DMS153 (cell line): ENCODE data around the gene C16orf87.
"Not testable (repeated sequence)": the region's sequence is repeated elsewhere in the genome, so short reads cannot be mapped to it uniquely, and the experiment has no call there.

Experiments used
- DNase-seq: peaks from one replicate; lab custom pipeline; 2025; lab: John Stamatoyannopoulos, UW

The C16orf87 gene

DNA sequence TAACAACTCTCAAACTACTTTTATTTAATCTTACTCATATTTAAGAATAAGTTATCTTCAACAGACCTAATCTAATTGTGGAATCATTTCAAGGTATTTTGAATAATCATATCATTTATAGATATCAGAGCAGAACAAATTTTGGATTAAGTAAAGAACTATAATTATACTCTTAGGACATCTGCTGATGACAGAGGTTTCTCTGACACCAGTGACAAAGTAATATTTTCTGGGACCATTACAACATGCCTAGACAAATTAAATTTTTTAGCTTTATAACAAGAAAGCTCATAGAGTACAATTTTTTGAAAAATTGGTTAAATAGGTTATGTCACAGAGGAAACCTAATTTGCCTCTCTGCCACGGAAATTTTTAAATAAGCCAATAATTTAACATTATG lies 30.5 kb downstream of the C16orf87 start:
- DNase-seq: no peak

DNA sequence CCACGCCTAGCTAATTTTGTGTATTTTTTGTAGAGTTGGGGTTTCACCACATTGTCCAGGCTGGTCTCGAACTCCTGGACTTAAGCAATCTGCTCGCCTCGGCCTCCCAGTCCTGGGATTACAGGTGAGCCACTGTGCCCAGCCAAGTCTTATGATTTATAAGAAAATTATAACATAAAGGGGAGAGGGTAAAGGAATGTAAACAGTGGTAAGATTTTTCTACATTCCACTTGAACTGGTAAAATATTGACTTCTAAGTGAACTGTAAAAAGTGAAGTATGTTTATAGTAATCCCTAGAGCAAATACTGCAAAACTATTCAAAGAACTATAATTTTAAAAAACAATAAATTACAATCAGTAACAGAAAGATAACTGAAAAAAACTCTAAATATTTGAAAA lies 33.5 kb downstream of the C16orf87 start:
- no peak for DNase-seq

DNA sequence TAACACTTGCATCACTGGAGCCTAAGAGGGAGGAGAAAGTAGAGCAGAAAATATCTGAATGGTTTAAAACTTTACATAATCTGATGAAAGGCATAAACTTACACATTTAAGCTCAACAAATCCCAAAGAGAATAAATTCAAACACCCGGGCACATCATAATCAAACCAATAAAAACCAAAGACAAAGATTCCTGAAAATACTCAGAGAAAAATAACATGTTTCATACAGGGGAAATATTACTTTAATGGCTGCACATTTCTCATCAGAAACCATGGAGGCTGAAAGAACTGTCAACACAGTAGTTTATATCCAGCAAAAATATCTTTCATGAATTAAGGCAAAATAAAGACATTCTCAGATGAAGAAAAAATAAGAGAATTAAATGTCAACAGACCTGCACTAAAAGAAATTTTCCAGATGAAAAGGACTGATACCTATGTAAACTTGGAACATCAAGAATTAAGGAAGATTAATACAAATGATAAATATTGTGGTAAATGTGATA lies 34.2 kb downstream of the C16orf87 start:
- DNase-seq: no peak

DNA sequence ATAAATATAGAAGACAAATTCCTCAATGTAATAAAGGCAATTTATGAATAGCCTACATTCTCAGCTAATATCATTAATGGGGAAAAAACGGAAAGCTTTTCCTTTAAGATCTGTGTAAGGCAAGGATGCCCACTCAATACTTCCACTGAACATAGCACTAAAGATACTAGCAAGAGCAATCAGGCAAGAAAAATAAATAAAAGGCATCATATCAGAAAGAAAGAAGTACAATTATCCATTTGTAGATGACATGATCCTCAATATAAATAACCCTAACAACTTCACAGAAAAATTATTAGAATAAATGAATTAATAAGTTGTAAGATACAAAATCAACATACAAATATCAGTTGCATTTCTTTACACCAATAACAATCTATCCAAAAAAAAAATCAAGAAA lies 37.1 kb downstream of the C16orf87 start:
- DNase-seq: no peak

DNA sequence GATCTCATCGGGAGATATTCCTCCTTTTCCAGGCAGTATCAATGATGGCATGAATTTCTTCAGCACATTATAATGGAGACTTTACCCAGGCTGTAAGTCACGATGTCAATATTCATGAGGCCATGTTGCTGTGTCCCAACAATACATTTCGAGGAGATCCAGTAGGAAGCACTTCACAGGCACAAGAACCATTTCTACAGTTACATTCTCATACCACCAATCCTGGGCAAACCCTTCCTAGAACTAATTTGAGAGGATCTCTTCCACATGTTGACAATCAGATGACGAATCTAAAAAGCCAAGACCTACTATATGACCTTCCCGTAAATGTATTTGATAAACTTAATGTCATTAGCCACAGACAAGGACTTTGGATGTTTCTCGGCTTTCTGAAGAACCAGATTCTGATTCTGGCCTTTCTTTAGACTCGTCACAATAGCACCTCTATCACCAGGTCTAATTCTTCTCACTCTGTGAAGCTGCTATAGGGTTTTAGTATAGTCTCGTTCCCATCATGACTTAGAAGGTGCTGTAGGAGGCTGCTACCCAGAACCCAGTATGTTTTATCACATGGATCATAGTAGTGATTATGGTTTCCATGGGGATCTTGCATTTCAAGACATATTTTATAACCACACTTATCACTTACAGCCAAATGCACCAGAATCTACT lies 40.2 kb downstream of the C16orf87 start:
- no peak for DNase-seq

DNA sequence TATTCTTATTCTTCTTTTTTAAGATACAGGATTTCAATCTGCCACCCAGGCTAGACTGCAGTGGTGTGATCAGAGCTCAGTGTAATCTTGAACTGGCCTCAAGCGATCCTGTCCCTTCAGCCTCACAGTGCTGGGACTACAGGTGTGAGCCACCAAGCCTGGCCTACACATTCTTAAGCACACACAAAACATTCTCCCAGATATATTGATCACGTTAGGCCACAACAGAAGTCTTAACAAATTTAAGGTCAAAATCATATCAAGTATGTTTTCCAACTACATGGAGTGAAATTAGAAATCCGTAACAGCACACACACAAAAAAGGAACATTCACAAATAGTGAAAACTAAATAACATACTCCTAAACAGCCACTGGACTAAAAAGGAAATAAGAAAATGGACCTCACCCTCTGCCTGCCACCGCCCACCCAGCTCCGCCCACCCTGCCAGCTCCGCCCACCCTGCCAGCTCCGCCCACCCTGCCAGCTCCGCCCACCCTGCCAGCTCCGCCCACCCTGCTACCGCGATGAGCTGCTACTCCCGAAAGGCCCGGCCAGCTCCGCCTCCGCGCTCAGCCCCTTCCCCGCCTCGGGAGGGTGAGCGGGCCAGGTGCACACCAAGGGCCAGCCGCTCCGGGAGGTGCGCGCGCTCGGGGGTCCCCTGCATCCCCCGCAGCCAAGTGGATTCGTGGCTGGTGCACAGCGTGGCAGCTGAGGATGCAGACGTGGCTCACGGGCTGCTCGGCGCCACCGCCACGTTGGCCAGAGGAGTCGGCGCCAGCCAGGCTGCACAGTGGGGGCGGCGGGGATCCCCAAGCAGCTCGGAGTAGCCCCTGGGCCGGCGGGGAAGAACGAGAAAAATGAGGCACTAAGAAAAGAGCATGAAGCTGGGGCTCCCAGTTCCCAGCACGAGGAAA lies 41.2 kb downstream of the C16orf87 start:
- DNase-seq: peak; percentile 8

DNA sequence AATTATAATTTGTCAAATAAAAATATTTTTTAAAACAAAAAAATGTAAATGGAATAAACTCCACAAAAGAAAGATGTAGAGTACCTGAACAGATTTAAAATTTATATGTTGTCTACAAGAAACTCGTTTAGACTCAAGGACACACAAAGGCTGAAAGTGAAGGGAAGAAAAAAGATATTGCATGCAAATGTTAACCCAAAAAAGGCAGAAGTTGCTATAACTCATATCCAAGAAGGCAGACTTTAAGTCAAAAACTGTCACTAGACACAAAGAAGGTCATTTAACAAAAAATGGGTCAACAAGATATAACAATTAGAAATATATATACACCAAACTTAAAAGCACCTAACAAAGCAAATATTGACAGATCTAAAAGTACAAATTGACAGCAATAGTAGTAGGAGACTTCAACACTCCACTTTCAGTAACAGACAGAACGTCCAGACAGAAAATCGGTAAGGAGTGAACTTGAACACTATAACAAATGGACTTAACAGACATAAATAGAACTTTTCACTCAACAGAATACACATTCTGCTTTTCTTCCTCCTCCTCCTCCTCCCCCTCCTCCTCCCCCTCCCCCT lies 42.0 kb downstream of the C16orf87 start:
- no peak for DNase-seq

DNA sequence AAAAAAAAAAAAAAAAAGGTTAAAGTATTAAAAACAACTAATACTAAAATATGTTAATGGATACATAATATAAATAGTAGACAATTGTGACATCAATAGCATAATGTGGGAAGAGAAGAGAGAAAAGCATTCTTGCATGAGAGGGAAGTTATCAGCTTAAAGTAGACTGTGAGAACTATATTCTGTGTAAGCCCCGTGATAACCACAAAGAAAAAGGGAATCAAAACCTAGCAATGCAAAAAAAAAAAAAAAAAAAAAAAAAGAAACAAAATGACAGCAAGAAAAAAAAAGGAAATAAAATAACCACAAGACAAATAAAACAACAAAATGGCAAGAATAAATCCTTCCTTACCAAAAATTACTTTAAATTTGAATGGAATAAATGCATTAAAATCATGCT lies 43.1 kb downstream of the C16orf87 start:
- DNase-seq: no peak

DNA sequence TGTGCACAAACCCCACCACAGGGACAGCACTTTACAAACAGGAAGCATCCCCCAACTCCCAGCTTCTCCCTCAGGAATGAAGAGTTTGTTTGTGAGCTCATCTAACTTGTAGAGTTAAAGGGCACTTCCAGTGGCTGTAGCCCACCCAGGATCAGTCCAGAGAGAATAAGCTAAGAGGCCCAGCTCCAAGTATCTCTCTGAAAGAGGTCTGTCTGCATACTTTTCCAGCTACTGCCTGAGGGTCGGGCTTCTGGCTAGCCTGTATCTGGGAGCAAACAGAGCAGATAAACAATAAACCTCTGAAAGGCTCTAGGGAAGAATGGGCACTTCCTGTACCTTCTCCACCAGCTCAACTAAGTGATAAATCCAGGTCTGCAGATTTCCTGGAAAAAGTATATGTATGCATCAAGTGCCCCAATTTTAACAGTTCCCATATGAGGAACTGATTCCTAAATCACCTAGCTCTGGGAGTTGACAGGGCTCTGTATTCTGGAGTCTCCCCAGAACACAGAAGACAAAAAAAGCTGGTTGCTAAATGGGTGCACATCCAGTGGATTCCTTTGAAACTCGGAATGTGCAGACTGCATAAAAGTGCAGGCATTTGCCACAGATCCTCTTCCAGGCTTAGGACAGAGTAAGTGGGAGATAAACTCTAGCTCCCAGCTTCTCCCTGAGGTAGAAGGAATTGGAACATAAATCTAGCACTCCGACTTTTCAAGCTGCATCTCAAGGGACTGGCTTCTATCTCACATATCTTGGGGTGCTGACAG lies 45.7 kb downstream of the C16orf87 start:
- DNase-seq: no peak

DNA sequence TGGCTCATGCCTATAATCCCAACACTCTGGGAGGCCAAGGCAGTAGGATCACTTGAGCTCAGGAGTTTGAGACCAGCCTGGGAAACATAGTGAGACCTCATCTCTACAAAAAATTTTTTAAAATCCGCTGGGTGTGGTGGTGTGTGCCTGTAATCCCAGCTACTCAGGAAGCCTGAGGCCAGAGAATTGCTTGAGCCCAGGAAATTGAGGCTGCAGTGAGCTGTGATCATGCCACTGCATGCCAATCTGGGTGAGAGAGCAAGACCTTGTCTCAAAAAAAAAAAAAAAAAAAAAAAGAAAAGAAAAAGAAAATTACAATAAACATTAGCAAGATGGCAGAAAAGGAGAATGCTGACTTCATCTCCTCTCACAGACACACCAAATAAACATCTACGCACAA lies 46.4 kb downstream of the C16orf87 start:
- DNase-seq: not testable (repeated sequence)

DNA sequence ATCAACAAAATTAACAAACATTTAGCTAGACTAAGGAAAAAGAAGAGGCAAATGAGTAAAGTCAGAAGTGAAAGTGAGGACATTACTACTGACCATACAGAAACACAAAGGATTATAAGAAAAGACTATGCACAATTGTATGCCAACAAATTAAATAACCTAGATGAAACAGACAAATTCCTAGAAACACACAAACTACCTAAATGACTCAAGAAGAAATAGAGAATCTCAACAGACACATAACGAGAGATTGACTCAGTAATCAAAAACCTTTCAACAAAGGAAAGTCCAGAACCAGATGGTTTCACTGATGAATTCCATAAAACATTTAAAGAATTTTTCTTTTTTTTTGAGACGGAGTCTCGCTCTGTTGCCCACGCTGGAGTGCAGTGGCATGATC lies 47.2 kb downstream of the C16orf87 start:
- no peak for DNase-seq

DNA sequence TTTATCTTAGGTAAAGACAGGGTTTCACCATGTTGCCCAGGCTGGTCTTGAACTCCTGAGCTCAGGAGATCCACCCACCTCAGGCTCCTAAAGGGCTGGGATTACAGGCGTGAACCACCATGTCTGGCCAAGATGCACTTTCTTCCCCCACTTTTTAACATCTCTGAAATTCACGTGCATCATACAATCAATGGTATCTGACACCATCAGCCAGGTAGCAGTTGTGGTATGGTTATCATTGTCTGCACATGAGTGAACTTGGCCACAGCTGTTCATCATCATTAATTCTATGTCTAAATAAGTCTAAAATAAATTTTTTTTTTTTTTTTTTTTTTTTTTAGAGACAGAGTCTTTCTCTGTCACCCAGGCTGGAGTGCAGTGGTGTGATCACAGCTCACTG lies 48.7 kb downstream of the C16orf87 start:
- no peak for DNase-seq

DNA sequence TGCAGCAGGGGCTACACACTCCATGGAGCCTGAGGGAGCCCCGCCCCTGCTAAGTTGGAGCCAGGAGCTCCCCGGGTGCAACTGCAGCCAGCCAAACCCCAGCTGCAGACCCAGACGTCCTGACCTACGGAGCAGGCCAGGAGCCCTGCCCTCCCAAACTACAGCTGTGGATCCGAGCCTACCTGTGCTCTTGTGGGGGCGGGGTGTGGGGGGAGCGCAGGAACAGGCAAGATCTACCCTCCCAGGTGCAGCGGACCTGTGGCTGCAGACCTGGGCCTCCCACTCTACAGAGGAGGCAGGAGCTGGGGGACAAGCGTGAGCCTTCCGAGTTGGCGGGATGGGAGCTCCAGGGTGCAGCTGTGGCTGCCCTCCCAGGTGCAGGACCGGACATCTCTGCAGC lies 53.2 kb downstream of the C16orf87 start:
- DNase-seq: no peak

DNA sequence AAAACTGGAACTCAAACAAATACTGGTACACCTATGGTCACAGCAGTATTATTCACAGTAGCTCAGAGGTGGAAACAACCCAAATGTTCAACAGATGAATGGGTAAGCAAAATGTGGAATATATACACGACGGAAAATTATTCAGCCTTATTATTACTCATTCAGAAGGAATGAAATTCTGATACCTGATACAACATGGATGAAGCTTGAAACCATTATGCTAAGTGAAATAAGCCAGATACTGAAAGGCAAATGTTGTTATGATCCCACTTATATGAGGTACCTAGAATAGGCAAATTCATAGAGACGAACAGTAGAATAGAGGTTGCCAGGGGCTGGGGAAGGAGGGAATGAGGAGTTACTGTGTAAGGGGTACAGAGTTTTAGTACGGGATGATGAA lies 55.8 kb downstream of the C16orf87 start:
- DNase-seq: no peak

DNA sequence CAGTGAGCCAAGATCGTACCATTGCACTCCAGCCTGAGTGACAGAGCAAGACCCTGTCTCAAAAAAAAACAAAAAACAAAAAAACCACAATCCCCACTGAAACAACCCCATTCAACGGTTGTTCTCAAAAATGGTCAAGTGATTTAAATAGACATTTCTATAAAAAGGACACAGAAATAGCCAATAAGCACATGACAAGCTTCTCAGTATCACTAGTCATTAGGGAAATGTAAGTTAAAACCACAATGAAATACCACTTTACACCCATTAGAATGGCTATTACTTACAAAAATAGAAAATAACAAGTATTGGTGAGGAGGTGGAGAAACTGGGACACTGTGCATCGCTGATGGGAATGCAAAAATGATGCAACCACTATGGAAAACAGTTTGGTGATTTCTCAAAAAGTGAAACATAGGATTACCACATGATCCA lies 56.2 kb downstream of the C16orf87 start:
- DNase-seq: no peak

DNA sequence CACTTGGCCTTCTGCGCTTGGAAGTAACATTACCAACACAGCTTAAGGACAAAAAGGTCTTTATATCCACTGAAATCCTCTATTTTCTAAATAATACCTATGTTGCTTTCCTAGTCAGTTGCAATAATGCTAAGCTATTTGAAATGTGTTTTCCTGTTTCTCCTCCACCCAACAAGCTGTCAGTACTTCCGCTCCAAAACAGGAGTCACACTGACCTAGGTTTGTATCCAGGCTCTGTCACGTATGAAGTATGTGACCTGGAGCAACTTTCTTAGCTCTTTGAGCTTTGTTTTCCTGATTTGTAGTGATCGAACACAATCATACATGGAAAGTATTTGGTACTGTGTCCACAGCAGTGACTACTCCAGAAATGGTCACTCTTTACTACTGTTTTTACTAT lies 58.5 kb downstream of the C16orf87 start:
- DNase-seq: no peak

DNA sequence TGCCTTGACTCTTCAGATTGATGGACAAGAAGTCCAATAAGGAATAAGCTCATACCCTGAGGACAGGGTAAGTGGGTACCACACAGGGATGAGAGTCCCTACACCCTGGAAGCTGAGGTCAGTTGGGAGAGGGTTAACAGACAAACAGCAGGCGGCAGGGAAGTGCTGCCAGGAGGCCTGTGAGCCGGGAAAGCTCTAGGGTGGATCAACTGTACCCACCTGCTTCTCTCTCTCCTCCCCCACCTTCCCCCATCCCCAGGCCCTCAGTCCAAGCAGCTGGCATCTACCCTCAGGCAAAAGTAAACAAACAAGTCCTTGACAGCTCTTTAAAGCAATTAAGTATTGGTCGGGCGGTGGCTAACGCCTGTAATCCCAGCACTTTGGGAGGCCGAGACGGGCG lies 62.2 kb downstream of the C16orf87 start:
- peak; percentile 49 for DNase-seq

DNA sequence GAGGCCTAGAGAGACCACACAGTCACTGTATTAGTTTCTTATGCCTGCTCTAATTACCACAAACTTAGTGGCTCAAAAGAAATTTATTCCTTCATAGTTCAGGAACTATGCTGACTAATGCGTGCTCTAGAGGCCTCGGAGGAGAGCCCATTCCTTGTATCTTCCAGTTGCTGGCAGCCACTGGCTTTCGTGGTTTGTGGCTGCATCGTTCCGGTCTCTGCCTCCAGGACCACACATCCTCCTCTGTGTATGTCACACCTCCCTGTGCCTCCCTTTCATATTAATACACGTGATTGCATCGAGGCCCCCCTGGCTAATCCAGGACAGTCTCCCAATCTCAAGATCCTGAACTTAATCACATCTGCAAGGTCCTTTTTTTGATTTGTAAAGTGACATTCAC lies 65.9 kb downstream of the C16orf87 start:
- DNase-seq: no peak

DNA sequence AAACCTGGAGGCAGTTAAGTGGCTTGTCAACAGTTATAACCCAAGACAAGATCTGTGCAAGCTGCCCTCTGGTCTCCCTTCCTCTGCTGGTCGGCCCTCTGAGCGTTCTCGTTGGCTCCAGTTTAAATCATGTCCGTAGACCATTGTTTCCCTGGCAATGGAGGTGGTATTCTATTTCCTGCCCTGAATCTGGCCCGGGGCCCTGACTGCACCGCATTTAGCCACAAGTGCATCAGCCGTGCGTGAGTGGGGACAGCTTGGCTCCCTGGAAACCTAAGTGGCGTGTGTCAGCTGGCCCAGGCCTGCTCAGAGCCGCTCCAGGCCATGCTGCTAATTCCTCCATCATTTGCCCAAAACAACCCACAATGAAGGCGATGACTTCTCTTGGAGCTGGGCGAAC lies 67.8 kb downstream of the C16orf87 start:
- DNase-seq: peak; percentile 52

DNA sequence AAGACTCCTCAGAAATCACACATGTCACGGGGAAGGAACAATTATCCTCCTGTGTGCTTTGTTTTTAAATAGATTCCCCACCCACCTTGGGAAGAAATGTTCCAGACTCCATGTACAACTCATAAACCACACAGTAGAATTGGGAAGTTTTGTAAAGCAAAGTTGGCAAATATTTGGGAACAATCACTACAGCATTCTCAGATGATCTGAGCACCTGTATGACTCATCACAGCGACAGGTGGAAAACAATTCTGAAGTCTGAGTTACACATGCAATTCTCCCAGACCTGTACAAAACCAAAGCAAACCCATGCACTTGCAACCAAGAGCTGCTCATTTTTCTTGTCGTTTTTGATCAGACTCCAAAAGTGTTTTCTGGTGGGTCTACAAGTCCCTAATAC lies 68.4 kb downstream of the C16orf87 start:
- DNase-seq: no peak

DNA sequence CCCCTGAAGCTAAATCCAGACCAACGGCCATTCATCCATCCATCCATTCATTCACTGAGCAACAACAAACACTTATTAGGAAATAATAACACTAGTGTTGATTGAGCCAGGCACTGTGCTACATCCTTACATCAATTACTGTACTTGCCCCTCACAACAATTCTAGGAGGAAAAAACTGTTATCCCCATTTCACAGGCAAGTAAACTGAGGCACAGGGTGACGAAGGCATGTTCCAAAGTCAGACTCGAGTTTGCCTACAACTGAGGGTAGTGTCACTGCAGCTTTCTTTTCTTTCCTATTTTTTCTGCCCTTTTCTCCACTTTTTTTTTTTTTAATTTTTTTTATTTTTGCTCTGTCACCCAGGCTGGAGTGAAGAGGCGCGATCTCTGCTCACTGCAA lies 71.7 kb downstream of the C16orf87 start:
- DNase-seq: no peak
